ENCODE measurements around the gene MAP1A.
A peak's percentile ranks its signal among the peaks of the same experiment; 100 is the strongest.
"Not testable (repeated sequence)": the region's sequence is repeated elsewhere in the genome, so short reads cannot be mapped to it uniquely, and the experiment has no call there.

Gene MAP1A

DNA sequence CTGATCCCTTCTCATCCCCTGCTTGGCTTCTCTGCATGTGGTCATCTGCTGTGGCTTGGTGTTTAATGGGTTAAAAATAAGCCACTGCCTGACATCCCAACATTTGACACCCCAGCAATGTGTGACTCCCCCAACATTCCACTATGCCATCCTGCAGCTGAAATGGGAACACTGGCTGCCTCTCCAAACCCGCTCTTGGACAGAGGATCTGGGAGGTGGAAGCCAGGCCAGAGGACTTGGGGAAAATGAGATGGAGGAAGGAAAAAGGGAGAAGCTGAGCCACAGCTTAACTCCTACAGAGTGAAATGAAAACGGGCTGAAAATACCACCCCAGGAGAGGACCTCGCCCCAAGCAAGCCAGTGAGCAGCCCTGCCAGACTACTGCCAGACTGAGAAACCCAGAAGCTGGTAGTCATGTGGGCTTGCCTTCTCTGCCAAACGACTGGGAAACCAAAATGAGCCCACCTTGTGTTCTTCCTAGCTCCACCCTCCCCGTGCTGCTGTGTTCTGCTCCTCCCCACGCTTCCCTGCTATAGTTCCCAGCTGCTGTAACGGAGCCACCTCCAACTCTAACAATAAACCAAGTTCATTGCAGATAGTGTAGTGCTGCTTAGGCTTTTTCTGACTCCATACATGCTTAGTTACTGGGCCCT, 13.7 kb downstream of the MAP1A start:
- no peak for DNase-seq

DNA sequence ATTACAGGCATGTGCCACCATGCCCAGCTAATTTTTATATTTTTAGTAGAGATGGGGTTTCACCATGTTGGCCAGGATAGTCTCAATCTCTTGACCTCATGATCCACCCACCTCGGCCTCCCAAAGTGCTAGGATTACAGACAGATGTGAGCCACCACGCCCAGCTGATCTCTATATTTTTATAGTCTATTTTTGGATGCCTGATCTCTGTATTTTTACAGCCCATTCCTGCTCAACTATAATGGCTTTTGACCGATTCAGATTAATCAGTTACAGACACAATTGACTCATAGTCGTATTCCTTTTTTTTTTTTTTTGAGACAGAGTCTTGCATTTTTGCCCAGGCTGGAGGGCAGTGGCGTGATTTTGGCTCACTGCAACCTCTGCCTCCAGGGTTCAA, 15.4 kb downstream of the MAP1A start:
- DNase-seq: not testable (repeated sequence)

DNA sequence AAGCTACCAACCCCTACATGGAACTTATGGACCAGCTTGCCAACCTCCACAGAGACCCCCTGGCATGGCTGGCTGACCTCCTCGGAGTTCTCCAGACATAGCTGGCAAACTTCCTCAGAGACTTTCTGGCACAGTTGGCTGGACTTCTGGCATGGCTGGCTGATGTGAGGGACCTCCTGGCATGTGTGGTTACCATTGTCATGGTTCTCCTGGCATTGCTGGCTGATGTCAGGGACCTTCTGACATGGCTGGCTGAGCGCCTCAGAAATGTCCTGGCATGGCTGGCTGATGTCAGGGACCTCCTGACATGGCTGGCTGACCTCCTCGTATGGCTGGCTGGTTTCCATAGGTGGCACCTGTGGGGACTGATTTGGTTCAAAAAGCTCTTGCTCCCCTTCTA, 17.5 kb downstream of the MAP1A start:
- no peak for DNase-seq

DNA sequence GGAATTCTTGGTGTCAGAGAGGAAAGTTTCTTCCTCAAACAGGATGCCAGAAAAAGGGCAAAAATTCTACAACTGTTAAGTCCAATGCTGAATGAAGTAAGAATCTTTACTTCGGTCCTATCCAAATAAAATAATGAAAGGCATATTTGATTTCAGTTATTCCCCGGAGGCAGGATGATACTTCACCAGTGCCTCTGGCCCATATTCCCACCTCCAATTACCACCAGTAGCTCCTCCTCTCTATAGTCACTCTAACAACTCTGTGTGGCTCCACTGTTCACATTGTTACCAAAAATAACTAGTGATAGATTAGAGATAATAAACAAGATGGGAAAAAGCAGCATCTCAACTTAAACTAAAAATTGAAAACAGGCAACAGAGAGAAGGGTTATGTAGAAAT, 20.7 kb downstream of the MAP1A start:
- DNase-seq: no peak

DNA sequence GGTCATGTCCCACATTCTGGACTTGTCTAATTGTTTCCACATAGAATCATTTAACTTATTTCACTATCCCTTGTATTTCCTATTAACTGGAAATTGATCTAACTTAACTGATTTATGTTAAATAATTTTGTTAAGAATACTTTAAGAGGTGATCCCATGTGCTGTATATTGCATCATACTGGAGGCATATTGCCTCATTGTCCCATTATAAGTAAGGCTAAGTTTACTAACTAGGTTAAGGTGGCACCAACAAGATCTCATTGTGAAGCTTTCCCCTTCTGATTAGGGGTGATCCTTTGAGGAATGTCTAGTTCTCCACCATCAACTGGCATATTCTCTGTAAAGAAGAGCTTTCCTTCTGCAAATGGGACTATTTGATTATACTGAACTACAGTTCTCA, 24.4 kb downstream of the MAP1A start:
- DNase-seq: peak; percentile 16

DNA sequence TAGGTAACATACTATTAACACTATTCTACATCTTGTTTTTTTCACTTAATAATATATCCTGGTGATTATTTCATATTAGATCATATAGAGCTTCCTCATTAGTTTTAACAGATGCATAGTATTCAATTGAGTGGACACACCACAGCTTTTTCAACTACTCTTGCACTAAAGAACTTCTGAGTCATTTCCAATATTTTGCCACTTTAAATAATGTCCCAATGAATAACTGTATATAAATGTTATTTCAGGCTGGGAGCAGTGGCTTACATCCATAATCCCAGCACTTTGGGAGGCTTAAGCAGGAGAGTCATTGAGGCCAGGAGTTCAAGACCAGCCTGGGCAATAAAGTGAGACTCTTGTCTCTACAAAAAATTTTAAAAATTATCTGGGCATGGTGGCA, 26.9 kb downstream of the MAP1A start:
- no peak for DNase-seq

DNA sequence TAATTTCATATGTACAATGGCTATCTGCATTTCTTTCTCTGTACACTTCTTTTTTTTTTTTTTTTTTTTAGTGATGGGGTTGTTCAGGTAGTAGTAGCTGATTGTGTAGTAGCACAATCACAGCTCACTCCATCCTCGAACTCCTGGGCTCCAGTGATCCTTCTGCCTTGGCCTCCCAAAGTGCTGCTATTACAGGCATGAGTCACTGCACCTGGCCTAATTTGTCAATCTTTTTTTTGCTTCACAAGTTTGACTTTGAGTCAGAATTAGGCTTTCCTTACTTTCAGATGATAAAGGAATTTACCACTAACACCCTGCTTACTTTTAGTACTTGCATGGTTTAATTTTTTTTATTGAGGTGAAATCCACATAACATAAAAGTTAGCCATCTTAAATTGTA, 28.0 kb downstream of the MAP1A start:
- no peak for DNase-seq

DNA sequence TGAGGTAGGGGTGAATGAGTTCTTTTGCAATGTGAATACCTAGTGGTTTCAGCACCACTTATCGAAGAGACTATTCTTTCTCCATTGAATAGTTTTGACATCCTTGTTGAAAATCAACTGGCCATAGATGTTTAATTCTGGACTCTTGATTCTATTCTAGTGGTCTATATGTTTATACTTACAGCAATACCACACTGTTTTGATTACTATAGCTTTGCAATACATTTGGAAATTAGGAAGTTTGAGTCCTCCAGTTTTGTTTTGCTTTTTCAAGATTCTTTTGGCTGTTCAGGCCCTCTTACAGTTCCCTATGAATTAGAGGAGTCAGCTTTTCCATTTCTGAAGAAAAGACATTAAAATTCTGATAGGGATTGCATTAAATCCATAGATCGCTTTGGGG, 30.1 kb downstream of the MAP1A start:
- no peak for DNase-seq

DNA sequence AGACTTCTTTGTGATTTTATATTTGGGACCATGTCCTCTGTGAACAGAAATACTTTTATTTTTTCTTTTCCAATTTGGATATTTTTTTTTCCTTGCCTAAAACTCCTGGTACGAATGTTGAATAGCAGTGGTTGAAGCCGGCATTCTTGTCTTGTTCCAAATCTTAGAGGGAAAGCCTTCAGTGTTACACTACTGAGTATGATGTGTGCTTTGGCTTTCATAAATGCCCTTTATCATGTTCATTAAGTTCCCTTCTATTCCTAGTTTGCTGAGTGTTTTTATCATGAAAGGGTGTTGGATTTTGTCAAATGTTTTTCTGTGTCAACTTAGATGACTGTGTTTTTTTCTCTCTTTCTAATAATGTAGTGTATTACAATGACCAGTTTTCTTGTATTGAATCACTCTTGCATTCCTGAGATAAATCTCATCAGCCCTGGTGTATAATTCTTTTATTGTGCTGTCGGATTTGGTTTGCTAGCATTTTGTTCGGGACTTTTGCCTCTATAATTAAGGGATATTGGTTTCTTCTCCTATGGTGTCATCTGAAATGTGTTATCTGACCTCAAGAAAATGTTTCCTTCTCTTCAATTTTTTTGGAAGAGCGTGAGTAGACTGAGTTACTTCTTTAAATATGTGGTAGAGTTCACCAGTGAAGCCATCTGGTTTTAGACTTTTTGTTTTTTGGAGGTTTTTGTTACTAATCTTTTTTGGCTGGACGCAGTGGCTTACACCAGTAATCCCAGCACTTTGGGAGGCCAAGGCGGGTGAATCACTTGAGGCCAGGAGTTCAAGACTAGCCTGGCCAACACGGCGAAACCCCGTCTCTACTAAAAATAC, 33.3 kb downstream of the MAP1A start:
- DNase-seq: no peak

DNA sequence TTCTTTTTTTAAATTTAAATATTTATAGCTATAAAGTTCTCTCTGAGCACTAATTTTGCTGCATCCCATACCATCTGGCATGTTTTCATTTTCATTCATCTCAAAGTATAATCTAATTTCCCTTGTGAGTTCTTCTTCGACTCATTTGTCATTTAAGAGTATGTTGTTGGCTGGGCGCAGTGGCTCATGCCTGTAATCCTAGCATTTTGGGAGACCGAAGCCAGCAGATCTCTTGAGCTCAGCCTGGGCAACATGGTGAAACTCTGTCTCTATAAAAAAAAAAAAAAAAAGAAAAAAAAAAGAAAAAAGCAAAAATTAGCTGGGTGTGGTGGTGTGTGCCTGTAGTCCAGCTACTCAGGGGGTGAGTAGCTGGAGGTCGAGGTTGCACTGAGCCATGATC, 34.8 kb downstream of the MAP1A start:
- no peak for DNase-seq

DNA sequence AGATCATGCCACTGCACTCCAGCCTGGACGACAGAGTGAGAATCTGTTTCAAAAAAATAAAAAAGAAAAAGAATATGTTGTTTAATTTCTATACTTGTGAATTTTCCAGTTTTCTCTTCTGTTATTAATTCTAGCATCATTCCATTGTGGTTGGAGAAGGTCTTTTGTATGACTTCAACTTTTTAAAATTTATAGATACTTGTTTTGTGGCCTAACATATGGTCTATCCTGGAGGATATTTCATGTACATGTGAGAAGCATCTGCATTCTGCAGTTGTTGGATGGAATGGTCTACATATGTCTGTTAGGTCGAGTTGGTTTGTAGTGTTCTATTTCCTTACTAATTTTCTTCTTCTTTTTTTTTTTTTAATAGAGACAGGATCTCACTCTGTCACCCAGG, 35.6 kb downstream of the MAP1A start:
- no peak for DNase-seq

DNA sequence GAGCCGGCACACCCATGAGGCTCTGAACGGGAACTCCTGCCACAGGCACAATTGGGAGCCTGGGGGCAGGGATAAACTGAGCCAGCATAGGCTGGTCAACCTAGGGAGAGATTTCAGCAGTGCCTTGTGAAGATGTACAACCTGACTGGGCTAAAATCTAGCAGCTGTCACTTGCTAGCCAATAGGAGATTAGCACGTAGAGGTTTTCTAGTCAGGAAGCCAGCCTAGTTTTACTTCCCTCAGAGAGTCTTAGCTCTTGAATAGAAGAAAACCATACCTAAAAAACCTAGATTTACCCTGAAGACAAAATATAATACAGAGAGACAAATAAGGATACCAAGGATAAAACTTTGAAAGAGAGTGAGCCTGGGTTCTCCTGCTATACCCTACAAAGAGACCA, 45.3 kb downstream of the MAP1A start:
- not testable (repeated sequence) for DNase-seq

DNA sequence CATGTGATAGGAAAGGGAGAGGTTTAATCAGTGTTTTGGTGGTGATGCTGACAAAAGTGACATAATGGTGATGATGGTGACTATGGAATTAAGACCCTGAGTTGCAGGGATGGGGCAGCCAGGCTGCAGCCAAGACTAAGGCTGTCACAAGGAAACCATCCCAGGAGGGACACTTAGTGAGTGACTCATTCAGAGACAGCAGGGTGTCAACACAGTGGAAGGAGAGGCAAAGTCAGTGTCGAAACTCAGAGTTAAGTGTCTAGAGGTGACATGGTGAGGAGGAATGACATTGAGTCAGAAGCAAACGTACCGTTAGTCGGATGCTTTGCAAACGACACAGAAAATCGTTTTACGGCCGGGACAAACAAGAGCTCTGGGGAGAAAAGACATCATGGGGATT, 46.4 kb downstream of the MAP1A start:
- not testable (repeated sequence) for DNase-seq

DNA sequence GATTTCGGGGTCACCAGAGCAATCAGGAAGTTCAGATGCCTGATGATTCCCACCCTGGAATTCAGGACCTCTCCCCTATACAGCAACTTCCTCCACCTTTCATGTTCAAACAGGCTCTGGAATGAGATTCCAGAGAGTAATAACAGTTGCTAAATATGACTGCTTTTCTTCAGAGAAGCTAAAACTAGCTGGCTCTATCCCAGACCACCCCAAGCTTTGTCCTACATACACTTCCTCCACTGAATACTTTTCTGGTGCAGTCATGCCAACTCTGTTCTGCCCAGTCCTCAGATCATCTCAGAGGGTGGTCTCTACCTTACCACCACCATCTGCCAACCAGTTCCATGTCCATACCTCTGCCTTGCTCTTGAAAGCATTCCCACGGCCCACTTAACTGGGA, 49.2 kb downstream of the MAP1A start:
- DNase-seq: not testable (repeated sequence)

DNA sequence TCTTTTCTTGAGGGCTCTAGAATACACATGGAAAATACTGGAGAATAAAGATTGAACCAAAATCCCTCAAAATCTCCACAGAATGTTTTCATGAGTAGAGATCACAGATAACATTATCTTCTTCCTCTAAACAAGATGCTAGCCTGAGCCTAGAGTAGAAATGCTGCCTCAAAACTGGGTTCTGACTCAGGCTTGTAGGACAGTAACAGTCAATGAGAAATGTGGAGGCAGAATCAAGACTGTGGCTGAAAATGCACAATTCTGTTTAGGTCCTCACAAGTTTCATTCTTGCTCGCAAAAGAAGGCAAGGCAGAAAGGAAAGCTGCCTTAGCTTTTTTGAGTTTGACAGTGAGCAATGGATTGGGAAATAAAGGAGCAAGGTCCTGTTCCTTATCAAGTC, 57.2 kb downstream of the MAP1A start:
- DNase-seq: not testable (repeated sequence)

Data from hematopoietic multipotent progenitor cell treated with erythropoietin and hydrocortisone succinate and interleukin-3 and kit ligand, for 4 days (in vitro differentiated cells).